ENCODE results near the gene BAX. TPM values are rescaled to one million over a fixed set of nuclear protein-coding genes. Genes with fewer than 3 reads are reported as not detected.

The BAX gene
- total and polyA plus RNA-seq, 9 of the 15 experiments (the other 6 are each of a cell fraction or from before 2014, with no cell fraction given), result 3.2 to 95.4 (median 44.5) TPM

- TF ChIP-seq RERE (CRISPR knock-in tag; IDR thresholded peaks at IDR 0.05; ENCODE audit: borderline replicate concordance), result no peak
- TF ChIP-seq ZNF740 (CRISPR knock-in tag; IDR thresholded peaks at IDR 0.05), result no peak
- peak in 1 of 2 experiments; percentile 65; a peak in 1 of 4 replicates for TF ChIP-seq ZNF740 (tag; IDR thresholded peaks at IDR 0.05)
- TF ChIP-seq MBD2 (IDR thresholded peaks at IDR 0.05; ENCODE audit: borderline replicate concordance, low read depth), result peak; percentile 71
- peak; percentile 82 for TF ChIP-seq ZFX (CRISPR knock-in tag; IDR thresholded peaks at IDR 0.05)
- no peak for TF ChIP-seq FUS (optimal IDR thresholded peaks at IDR 0.05; ENCODE audit: low read depth, low read length)
- peak; percentile 82 for TF ChIP-seq SMAD1 (IDR thresholded peaks at IDR 0.05; ENCODE audit: low read depth, low read length, partially characterized antibody)
- TF ChIP-seq NELFE (IDR thresholded peaks at IDR 0.05; ENCODE audit: insufficient read depth, insufficient read length), result no peak
- TF ChIP-seq TSHZ1 (CRISPR knock-in tag; IDR thresholded peaks at IDR 0.05), result 0 out of 2 replicates have a peak, but pooled peaks have one; percentile 72
- no peak for TF ChIP-seq ZNF274 (IDR thresholded peaks at IDR 0.05; ENCODE audit: borderline replicate concordance, low read depth, low read length)
- TF ChIP-seq PTTG1 (tag; IDR thresholded peaks at IDR 0.05; ENCODE audit: low read depth), result peak; percentile 76
- peak; percentile 49 for TF ChIP-seq IRF9 (tag; IDR thresholded peaks at IDR 0.05)
- TF ChIP-seq ZEB2 (IDR thresholded peaks at IDR 0.05), result 0 out of 2 replicates have a peak, but pooled peaks have one; percentile 8
- TF ChIP-seq ZNF140 (CRISPR knock-in tag; IDR thresholded peaks at IDR 0.05), result no peak
- no peak for TF ChIP-seq COPS2 (conservative IDR thresholded peaks at IDR 0.05)
- TF ChIP-seq MTF1 (CRISPR knock-in tag; IDR thresholded peaks at IDR 0.05; ENCODE audit: borderline replicate concordance), result no peak
Measured at GRCh38 chr19:48963371-48964204, 8.9 kb downstream of the BAX start (continued).
